D341Med (cell line): ENCODE data around the gene GPR146.

ENCODE experiments used
- DNase-seq: peaks from one replicate; pipeline ENCODE4 v3.0.0; 2012; ENCODE audit warnings: low spot score

GPR146 gene

DNA sequence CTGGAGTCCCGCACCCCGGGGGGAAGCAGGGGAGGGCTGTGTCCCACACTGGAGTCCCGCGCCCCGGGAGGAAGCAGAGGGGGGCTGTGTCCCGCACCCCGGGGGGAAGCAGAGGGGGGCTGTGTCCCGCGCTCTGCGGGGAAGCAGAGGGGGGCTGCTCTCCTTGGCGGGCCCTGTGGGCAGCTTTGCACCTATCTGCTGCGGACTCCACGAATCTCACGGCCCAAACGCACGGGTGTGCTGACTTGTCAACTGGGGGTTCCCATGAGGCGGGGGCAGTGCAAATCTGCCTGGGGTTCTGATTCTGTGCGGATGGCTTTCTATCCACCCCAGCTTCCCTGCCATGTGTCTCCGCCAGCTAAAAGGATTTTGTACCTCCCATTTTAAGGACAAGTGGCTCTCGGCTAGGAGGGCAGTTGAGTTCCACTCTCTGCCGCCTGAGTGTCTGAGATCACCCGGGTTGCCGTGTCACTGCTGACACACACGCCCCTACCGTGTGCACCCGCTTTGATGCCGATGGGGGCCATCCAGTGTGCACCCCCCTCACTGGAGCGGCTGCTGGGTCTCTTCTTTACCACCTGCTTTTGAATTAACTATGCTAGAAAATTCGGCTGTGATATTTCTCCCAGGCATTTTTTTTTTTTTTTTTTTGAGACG lies 64.0 kb downstream of the GPR146 start:
- no peak for DNase-seq
